ENCODE results near the gene CCDC92.

GRCh38 chr12:123943816-123944215 is 28.8 kb downstream of the CCDC92 start:
- TF ChIP-seq ZBTB33 (IDR thresholded peaks at IDR 0.05; ENCODE audit: borderline replicate concordance, low read depth) (no peak), MAX (IDR thresholded peaks at IDR 0.05; ENCODE audit: low read depth) (no peak), USF2 (IDR thresholded peaks at IDR 0.05; ENCODE audit: borderline replicate concordance, low read depth, low read length) (no peak), RFX5 (IDR thresholded peaks at IDR 0.05; ENCODE audit: low read length) (no peak), FOSL2 (IDR thresholded peaks at IDR 0.05; ENCODE audit: borderline replicate concordance, low read depth) (no peak), CTCF (IDR thresholded peaks at IDR 0.05) (no peak), REST (IDR thresholded peaks at IDR 0.05; ENCODE audit: low read depth, low read length) (no peak), POLR2AphosphoS5 (IDR thresholded peaks at IDR 0.05; ENCODE audit: low read depth, low read length) (no peak), JUND (IDR thresholded peaks at IDR 0.05) (no peak), FOXM1 (IDR thresholded peaks at IDR 0.05; ENCODE audit: low read depth) (no peak), RCOR1 (IDR thresholded peaks at IDR 0.05; ENCODE audit: low read length) (no peak), NFIC (IDR thresholded peaks at IDR 0.05; ENCODE audit: borderline replicate concordance) (no peak), TAF1 (IDR thresholded peaks at IDR 0.05; ENCODE audit: borderline replicate concordance, low read depth, low read length) (no peak), RXRA (IDR thresholded peaks at IDR 0.05; ENCODE audit: borderline replicate concordance, low read depth) (no peak)

Data from SK-N-SH (cell line).